GM23338 (cell line): ENCODE results near the gene RASSF7. TPM values are rescaled to one million over a fixed set of nuclear protein-coding genes. Genes with fewer than 3 reads are reported as not detected.

Experiments
- ATAC-seq: fragments of 200-7000 bp; cut with Tn5 transposase; 3 replicates; pipeline ENCODE4 v1.9.1; 2020
- DNase-seq: peaks from one replicate; pipeline ENCODE4 v3.0.0-alpha.2; 2015; ENCODE audit warnings: low spot score
- H2AFZ ChIP-seq: fragments of 200-600 bp; sonication (generic); 2 replicates; pipeline ENCODE4 v1.8.0; 2016; ENCODE audit warnings: antibody characterized with exemption, mild to moderate bottlenecking, moderate library complexity
- H3F3A ChIP-seq: fragments of 200-600 bp; sonication (generic); replicated peaks from 2 replicates; pipeline ENCODE4 v1.8.0; 2017; ENCODE audit warnings: antibody characterized with exemption, mixed run types, low read depth
- H3K27ac ChIP-seq: fragments of 200-600 bp; sonication (generic); 2 replicates; pipeline ENCODE4 v1.6.1; 2016; ENCODE audit warnings: low read depth
- H3K27me3 ChIP-seq: fragments of 200-600 bp; sonication (generic); 2 replicates; pipeline ENCODE4 v1.8.0; 2016; ENCODE audit warnings: mild to moderate bottlenecking, mixed run types, moderate library complexity; ENCODE audit not compliant: insufficient read depth
- H3K36me3 ChIP-seq: fragments of 200-600 bp; sonication (generic); 2 replicates; pipeline ENCODE4 v1.8.0; 2016; ENCODE audit warnings: mild to moderate bottlenecking; ENCODE audit not compliant: insufficient read depth
- H3K4me1 ChIP-seq: fragments of 200-600 bp; sonication (generic); 2 replicates; pipeline ENCODE4 v1.8.0; 2016; ENCODE audit warnings: mild to moderate bottlenecking, moderate library complexity; ENCODE audit not compliant: insufficient read depth
- H3K4me2 ChIP-seq: fragments of 200-600 bp; sonication (generic); 2 replicates; pipeline ENCODE4 v1.7.1; 2017; ENCODE audit warnings: mixed run types
- H3K4me3 ChIP-seq: fragments of 200-600 bp; sonication (generic); 2 replicates; pipeline ENCODE4 v1.6.1; 2016; ENCODE audit warnings: mixed run types
- H3K79me2 ChIP-seq: fragments of 200-600 bp; sonication (generic); replicated peaks from 2 replicates; pipeline ENCODE4 v1.8.0; 2017; ENCODE audit warnings: mild to moderate bottlenecking; ENCODE audit not compliant: insufficient read depth
- H3K9me2 ChIP-seq: fragments of 200-600 bp; sonication (generic); 2 replicates; pipeline ENCODE4 v1.8.0; 2017; ENCODE audit not compliant: insufficient read depth
- H4K20me1 ChIP-seq: fragments of 200-600 bp; sonication (generic); replicated peaks from 2 replicates; pipeline ENCODE4 v1.8.0; 2017; ENCODE audit warnings: mild to moderate bottlenecking; ENCODE audit not compliant: insufficient read depth
- H3K27ac Mint-ChIP-seq: 2 replicates; pipeline ENCODE4 v1.8.0; 2020; ENCODE audit warnings: inconsistent platforms, mild to moderate bottlenecking, moderate library complexity, mixed read lengths
- H3K27me3 Mint-ChIP-seq: 3 replicates; pipeline ENCODE4 v1.8.0; 2022; ENCODE audit warnings: low read depth, mild to moderate bottlenecking, moderate library complexity, mixed read lengths, inconsistent platforms; ENCODE audit not compliant: insufficient read depth, poor library complexity
- H3K36me3 Mint-ChIP-seq: 3 replicates; pipeline ENCODE4 v1.8.0; 2021; ENCODE audit warnings: low read depth, mild to moderate bottlenecking, inconsistent platforms, moderate library complexity, mixed read lengths
- H3K4me1 Mint-ChIP-seq: 3 replicates; pipeline ENCODE4 v1.8.0; 2020; ENCODE audit warnings: mild to moderate bottlenecking, inconsistent platforms, mixed read lengths
- H3K4me3 Mint-ChIP-seq: 3 replicates; pipeline ENCODE4 v1.8.0; 2021; ENCODE audit warnings: moderate library complexity, mild to moderate bottlenecking, inconsistent platforms, mixed read lengths
- H3K9me3 Mint-ChIP-seq: 3 replicates; pipeline ENCODE4 v1.8.0; 2020; ENCODE audit warnings: moderate library complexity, mild to moderate bottlenecking, inconsistent platforms, mixed read lengths
- CREB1 ChIP-seq: fragments of 250-450 bp; sonication (Bioruptor Pico); IDR thresholded peaks from 2 replicates; pipeline ENCODE4 v1.5.0; 2020; ENCODE audit warnings: low read depth, mild to moderate bottlenecking, moderate library complexity
- EZH2 ChIP-seq: fragments of 200-600 bp; sonication (generic); IDR thresholded peaks from one replicate; pipeline ENCODE4 v1.8.0; 2017; ENCODE audit warnings: antibody characterized with exemption, mild to moderate bottlenecking, low read depth; ENCODE audit not compliant: unreplicated experiment
- EZH2phosphoT487 ChIP-seq: fragments of 200-600 bp; sonication (generic); IDR thresholded peaks from one replicate; pipeline ENCODE4 v1.8.1; 2018; ENCODE audit warnings: antibody characterized with exemption; ENCODE audit not compliant: unreplicated experiment
- NANOG ChIP-seq: IDR thresholded peaks from 2 replicates; pipeline ENCODE4 v1.6.1; 2016; ENCODE audit warnings: antibody characterized with exemption, borderline replicate concordance
- REST ChIP-seq: IDR thresholded peaks from one replicate; pipeline ENCODE4 v1.6.1; 2018; ENCODE audit warnings: antibody characterized with exemption; ENCODE audit not compliant: unreplicated experiment
- polyA plus RNA-seq: library from polyadenylated mRNA; unstranded; fragments of >200 nt; fragmentation: Nextera tagmentation; extraction: Ambion mirVana; gene quantifications from 2 replicates; pipeline ENCODE4 v1.2.1, GENCODE V29; 2016
- total RNA-seq: library from RNA; depleted of rRNA; stranded (reverse); fragments of >200 nt; shearing (Covaris generic); gene quantifications from 2 replicates; pipeline ENCODE4 v1.2.3, GENCODE V29; 2014
- TF ChIP-seq, protein P1 (sequence below): IDR thresholded peaks from 2 replicates; pipeline ENCODE4 v1.6.1; 2016; ENCODE audit warnings: antibody characterized with exemption
- TF ChIP-seq, protein P2 (sequence below), 2 experiments: fragments of 200-600 bp in 1 of 2; sonication (generic) in 1 of 2; conservative IDR thresholded peaks; 2 replicates each; pipeline versions ENCODE4 v1.5.1 to v1.6.1; 2016 to 2017; ENCODE audit warnings: antibody characterized with exemption in 2 of 2, low read depth in 2 of 2, mild to moderate bottlenecking in 2 of 2, moderate library complexity in 1 of 2

Gene RASSF7
- total and polyA plus RNA-seq, 2 experiments from 2014 or later = 39.6 to 64.8 TPM

GRCh38 chr11:553988-554340 is 6.8 kb upstream of the RASSF7 start:
- Histone ChIP-seq H3K79me2 (no peaks in the 10 kb centered on the region), H4K20me1 (no peaks in the 10 kb centered on the region), H3F3A (0 out of 2 replicates have a peak, but pooled peaks cover 7% of the 10 kb centered on the region), H3K27me3 (peaks cover 28% of the 10 kb centered on the region), H3K4me2 (peak overlapping the region; percentile 87), H3K36me3 (no peaks in the 10 kb centered on the region), H3K4me3 (no peak overlapping the region), H3K9me2 (no peaks in the 10 kb centered on the region), H3K4me1 (peaks cover 5% of the 10 kb centered on the region; the same call in 1 of the 2 replicates), H2AFZ (no peak overlapping the region), H3K27ac (no peak overlapping the region)
- DNase-seq (no peak), ATAC-seq (no peak)
- peaks cover 21% of the 10 kb centered on the region for H3K27me3 Mint-ChIP-seq
- peaks cover 6% of the 10 kb centered on the region; the same call in 2 of the 3 replicates for H3K4me1 Mint-ChIP-seq
- TF ChIP-seq, protein P1, sequence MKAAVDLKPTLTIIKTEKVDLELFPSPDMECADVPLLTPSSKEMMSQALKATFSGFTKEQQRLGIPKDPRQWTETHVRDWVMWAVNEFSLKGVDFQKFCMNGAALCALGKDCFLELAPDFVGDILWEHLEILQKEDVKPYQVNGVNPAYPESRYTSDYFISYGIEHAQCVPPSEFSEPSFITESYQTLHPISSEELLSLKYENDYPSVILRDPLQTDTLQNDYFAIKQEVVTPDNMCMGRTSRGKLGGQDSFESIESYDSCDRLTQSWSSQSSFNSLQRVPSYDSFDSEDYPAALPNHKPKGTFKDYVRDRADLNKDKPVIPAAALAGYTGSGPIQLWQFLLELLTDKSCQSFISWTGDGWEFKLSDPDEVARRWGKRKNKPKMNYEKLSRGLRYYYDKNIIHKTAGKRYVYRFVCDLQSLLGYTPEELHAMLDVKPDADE = no peak
- TF ChIP-seq, protein P2, sequence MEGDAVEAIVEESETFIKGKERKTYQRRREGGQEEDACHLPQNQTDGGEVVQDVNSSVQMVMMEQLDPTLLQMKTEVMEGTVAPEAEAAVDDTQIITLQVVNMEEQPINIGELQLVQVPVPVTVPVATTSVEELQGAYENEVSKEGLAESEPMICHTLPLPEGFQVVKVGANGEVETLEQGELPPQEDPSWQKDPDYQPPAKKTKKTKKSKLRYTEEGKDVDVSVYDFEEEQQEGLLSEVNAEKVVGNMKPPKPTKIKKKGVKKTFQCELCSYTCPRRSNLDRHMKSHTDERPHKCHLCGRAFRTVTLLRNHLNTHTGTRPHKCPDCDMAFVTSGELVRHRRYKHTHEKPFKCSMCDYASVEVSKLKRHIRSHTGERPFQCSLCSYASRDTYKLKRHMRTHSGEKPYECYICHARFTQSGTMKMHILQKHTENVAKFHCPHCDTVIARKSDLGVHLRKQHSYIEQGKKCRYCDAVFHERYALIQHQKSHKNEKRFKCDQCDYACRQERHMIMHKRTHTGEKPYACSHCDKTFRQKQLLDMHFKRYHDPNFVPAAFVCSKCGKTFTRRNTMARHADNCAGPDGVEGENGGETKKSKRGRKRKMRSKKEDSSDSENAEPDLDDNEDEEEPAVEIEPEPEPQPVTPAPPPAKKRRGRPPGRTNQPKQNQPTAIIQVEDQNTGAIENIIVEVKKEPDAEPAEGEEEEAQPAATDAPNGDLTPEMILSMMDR (conservative IDR thresholded peaks at IDR 0.05; ENCODE audit: low read depth in 2 of 2) = no peak
- TF ChIP-seq EZH2phosphoT487 (no peak), EZH2 (no peak), NANOG (no peak), CREB1 (CRISPR knock-in tag) (no peak), REST (no peak)
- H3K4me3 Mint-ChIP-seq = no peak overlapping the region
- peaks cover 2% of the 10 kb centered on the region; the same call in 1 of the 3 replicates for H3K9me3 Mint-ChIP-seq
- no peak overlapping the region for H3K27ac Mint-ChIP-seq
- H3K36me3 Mint-ChIP-seq = no peaks in the 10 kb centered on the region
